Body of pancreas (tissue), 4 donors: ENCODE measurements around the gene CLSTN2. TPM values are rescaled to one million over a fixed set of nuclear protein-coding genes. Genes with fewer than 3 reads are reported as not detected.

ENCODE experiments used
- ATAC-seq: fragments of 150-250 bp; one replicate; pipeline ENCODE4 v1.9.1; 2016
- DNase-seq, 4 donors: peaks; one replicate each; pipeline ENCODE4 v3.0.0-alpha.2; 2019
- H3K27ac ChIP-seq, 4 donors: fragments of 200-600 bp; sonication (generic); 1 replicate in 3 of 4; 2 replicates in 1 of 4; pipeline versions ENCODE4 v1.5.1 to v1.6.1; 2016 to 2019; ENCODE audit warnings: mild to moderate bottlenecking in 1 of 4, mixed read lengths in 1 of 4, moderate library complexity in 1 of 4
- H3K27me3 ChIP-seq, 2 donors: fragments of 200-600 bp; sonication (generic); one replicate each; pipeline ENCODE4 v1.6.0; 2016; ENCODE audit warnings: mild to moderate bottlenecking in 1 of 2
- H3K36me3 ChIP-seq, 2 donors: fragments of 200-600 bp; sonication (generic); replicated peaks in 1 of 2; 2 replicates each; pipeline ENCODE4 v1.5.1; 2016; ENCODE audit warnings: low read depth in 2 of 2; ENCODE audit not compliant: insufficient read depth in 1 of 2
- H3K4me1 ChIP-seq: fragments of 200-600 bp; sonication (generic); one replicate; pipeline ENCODE4 v1.6.0; 2016
- H3K4me3 ChIP-seq, 2 donors: fragments of 200-600 bp; sonication (generic); 1 replicate in 1 of 2; 2 replicates in 1 of 2; pipeline ENCODE4 v1.5.1; 2016 to 2019
- H3K9me3 ChIP-seq, 3 donors: fragments of 200-600 bp; sonication (generic); 1 replicate in 2 of 3; 2 replicates in 1 of 3; pipeline ENCODE4 v1.5.1; 2016
- POLR2A ChIP-seq, 3 donors: fragments of 450-650 bp; IDR thresholded peaks; one replicate each; pipeline ENCODE4 v1.6.1; 2016; ENCODE audit warnings: antibody characterized with exemption in 3 of 3, mild to moderate bottlenecking in 2 of 3
- WGBS, 2 donors: methylation state at CpG; one replicate each; pipeline ENCODE4 v1.1.5; 2017; 5-methylcytosine and 5-hydroxymethylcytosine counted together
- intact Hi-C: fragments of 100-400 bp; cut with DNase I; formaldehyde crosslinking; loops from one replicate; pipeline ENCODE4 v1.15.1; 2023
- total RNA-seq, 2 donors: library from RNA; depleted of rRNA; stranded (reverse); fragments of >200 nt; gene quantifications; one replicate each; pipeline ENCODE4 v1.1.0, GENCODE V29; 2016
- TF ChIP-seq, protein P1 (sequence below), 7 experiments: fragments of 450-650 bp in 4 of 7; fragments of 200-600 bp in 3 of 7; sonication (generic) in 3 of 7; IDR thresholded peaks; one replicate each; pipeline ENCODE4 v1.5.1; 2016 to 2019; ENCODE audit warnings: antibody characterized with exemption in 7 of 7

CLSTN2 gene
- total RNA-seq, 2 donors from 2014 or later, result 14.5 to 14.8 TPM

DNA sequence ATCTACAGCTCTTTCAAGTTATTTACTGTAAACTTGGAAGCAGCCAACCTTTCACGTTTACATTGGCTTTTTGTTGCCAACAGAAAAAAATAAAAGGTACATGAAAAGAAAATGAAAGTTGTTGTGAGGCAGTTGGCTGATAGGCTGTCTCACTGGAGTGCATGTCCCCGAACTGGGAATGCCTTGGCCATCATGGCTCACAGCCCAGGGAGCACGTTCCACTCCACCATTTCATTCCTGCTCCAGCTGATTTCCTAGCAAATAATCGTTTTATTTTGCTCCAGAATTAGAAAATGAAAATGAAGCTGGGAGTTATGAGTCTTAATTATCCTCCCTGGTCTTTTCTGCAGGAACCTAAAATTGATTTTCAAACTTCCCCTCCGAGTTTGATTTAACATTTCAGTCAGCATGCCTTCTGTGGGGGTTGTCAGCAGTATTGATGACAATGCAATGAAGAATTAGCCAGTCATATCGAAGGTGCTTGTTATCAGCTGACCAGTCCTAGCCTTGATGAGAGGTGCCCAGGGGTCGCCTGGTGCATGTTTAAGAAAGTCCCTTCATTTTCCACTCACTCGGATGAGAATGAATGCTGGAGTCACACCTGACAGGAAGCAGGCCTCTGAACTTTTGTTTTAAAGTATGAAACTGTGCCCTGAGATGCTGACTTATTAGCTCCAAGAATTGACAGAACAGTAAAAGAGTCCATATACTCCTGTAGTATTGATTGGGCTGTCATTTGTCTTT is 449.2 kb downstream of the CLSTN2 start:
- 41 to 42% methylated on average over 8 of the region's 8 CpGs for WGBS, 2 donors
- no peaks in the 10 kb centered on the region for H3K9me3 ChIP-seq
- H3K4me3 ChIP-seq, result no peak overlapping the region
- H3K27me3 ChIP-seq, result no peaks in the 10 kb centered on the region
- TF ChIP-seq, protein P1, sequence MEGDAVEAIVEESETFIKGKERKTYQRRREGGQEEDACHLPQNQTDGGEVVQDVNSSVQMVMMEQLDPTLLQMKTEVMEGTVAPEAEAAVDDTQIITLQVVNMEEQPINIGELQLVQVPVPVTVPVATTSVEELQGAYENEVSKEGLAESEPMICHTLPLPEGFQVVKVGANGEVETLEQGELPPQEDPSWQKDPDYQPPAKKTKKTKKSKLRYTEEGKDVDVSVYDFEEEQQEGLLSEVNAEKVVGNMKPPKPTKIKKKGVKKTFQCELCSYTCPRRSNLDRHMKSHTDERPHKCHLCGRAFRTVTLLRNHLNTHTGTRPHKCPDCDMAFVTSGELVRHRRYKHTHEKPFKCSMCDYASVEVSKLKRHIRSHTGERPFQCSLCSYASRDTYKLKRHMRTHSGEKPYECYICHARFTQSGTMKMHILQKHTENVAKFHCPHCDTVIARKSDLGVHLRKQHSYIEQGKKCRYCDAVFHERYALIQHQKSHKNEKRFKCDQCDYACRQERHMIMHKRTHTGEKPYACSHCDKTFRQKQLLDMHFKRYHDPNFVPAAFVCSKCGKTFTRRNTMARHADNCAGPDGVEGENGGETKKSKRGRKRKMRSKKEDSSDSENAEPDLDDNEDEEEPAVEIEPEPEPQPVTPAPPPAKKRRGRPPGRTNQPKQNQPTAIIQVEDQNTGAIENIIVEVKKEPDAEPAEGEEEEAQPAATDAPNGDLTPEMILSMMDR (IDR thresholded peaks at IDR 0.05), result no peak
- no peak for TF ChIP-seq POLR2A (IDR thresholded peaks at IDR 0.05)
- H3K27ac ChIP-seq, result no peak overlapping the region
- peak in 2 of 4 donors; percentile 20 to 22 for DNase-seq
- no peaks in the 10 kb centered on the region for H3K36me3 ChIP-seq
- intact Hi-C loops, result no loop called here
- H3K4me1 ChIP-seq, result no peaks in the 10 kb centered on the region
- ATAC-seq, result no peak

DNA sequence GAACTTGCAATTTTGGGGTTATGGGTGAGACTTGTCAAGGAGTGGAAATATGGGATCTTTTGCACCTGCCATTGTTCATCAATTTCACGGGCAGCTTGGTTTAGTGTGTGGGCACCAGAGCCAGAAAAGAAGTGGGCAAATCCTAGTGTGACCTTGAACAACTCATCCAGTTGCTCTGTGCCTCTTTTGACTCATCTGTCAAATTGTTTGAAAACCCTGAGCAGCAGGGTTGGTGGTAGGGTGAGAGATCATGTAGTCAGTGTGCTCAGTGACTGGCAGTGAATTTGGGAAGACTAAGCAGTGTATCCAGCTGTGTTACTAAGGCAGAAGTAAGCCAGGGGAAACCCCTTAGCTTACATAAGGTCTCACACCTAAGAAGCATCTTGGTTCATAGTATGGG is 449.9 kb downstream of the CLSTN2 start:
- Histone ChIP-seq H3K4me1 (no peaks in the 10 kb centered on the region), H3K36me3 (no peaks in the 10 kb centered on the region), H3K27ac (no peak overlapping the region), H3K27me3 (no peaks in the 10 kb centered on the region), H3K4me3 (no peak overlapping the region), H3K9me3 (no peaks in the 10 kb centered on the region)
- TF ChIP-seq, protein P1 (IDR thresholded peaks at IDR 0.05), result no peak
- TF ChIP-seq POLR2A (IDR thresholded peaks at IDR 0.05), result no peak
- intact Hi-C loops, result no loop called here
- no peak for ATAC-seq
- DNase-seq, result no peak
- WGBS, 2 donors, result 71 to 81% methylated on average over 1 of the region's 1 CpG

DNA sequence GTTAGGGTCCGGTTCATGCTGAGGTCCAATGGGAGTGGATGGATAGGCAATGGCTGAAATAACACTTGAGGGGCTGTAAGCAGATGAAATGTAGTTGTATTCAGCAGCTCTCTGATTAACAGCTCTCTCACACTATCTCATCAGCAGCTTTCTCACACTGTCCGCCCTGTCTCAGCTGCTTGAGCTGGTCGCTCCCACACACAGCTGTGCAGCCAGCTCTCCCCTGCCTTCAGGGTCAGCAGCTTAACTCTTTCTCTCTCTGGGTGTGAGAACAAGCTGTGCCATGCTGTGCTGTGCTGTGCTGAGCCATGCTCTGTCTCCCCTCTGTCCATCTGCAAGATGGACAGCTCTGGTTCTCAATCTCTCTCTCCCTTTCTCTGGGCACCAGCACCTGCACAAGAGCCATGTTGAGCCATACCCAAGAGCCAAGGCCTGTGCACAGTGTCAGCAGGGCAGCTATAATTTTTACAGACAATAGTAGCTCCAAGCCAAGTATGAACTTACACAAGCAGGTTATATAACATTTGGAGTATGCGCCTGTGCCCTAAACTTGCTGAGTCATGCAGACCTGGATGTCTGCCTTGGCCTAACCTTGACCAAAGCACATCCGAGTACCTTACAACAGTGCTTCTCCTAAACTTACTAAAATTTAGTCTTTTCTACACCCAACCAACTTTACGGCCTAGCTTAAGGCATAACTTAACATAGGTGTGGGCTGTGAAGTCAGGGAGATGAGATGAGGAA is 451.5 kb downstream of the CLSTN2 start:
- no peak overlapping the region for H3K27ac ChIP-seq
- no peaks in the 10 kb centered on the region for H3K4me1 ChIP-seq
- no peak overlapping the region for H3K4me3 ChIP-seq
- no peaks in the 10 kb centered on the region for H3K36me3 ChIP-seq
- DNase-seq, result peak; percentile 39 to 59 (median 49)
- no peaks in the 10 kb centered on the region for H3K9me3 ChIP-seq
- 55 to 62% methylated on average over 6 of the region's 6 CpGs for WGBS, 2 donors
- intact Hi-C loops, result no loop called here
- peak; percentile 68 for ATAC-seq
- H3K27me3 ChIP-seq, result no peaks in the 10 kb centered on the region
- TF ChIP-seq, protein P1 (IDR thresholded peaks at IDR 0.05), result no peak
- no peak for TF ChIP-seq POLR2A (IDR thresholded peaks at IDR 0.05)

DNA sequence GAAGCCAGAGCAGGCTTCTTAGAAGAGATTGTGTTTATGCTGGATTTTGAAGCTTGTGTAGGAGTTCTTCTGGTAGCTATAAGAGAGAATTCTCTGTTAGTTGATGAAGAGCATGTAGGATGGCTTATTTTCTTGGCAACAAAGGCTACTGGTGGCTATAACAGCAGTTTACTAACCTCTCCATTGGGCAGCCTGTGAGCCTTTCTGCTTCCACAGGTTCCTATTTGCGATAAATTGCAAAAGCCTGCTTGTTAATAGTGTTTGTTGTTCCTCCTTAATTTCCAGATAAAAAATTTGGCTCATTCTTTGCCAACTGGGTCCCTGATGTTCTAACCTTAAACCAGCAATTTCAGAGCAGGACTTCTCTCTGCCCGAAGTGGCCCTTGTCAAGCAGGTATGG is 452.3 kb downstream of the CLSTN2 start:
- no peak for TF ChIP-seq POLR2A (IDR thresholded peaks at IDR 0.05)
- TF ChIP-seq, protein P1 (IDR thresholded peaks at IDR 0.05), result no peak
- WGBS, 2 donors, result 78 to 97% methylated on average over 2 of the region's 2 CpGs

More for the DNA sequence above, 452.3 kb downstream of the CLSTN2 start:
- H3K4me1 ChIP-seq, result no peaks in the 10 kb centered on the region
- H3K9me3 ChIP-seq, result no peaks in the 10 kb centered on the region
- H3K27ac ChIP-seq, result no peak overlapping the region
- ATAC-seq (no peak), DNase-seq (no peak)
- H3K36me3 ChIP-seq, result no peaks in the 10 kb centered on the region
- H3K27me3 ChIP-seq, result no peaks in the 10 kb centered on the region
- intact Hi-C loops, result no loop called here
- H3K4me3 ChIP-seq, result no peak overlapping the region
